Sigmoid colon (tissue), 4 donors: ENCODE data around the gene RUNX2.

Source experiments
- EP300 ChIP-seq, 4 donors: sonication (generic); formaldehyde crosslinking; IDR thresholded peaks; one replicate each; pipeline ENCODE4 v1.6.1; 2017; ENCODE audit warnings: antibody characterized with exemption in 4 of 4
- POLR2A ChIP-seq, 2 donors: fragments of 450-650 bp; IDR thresholded peaks; one replicate each; pipeline ENCODE4 v1.6.1; 2016; ENCODE audit warnings: antibody characterized with exemption in 2 of 2, mild to moderate bottlenecking in 2 of 2, moderate library complexity in 2 of 2
- POLR2AphosphoS5 ChIP-seq, 4 donors: sonication (generic); formaldehyde crosslinking; IDR thresholded peaks; one replicate each; pipeline ENCODE4 v1.6.1; 2017; ENCODE audit warnings: antibody characterized with exemption in 4 of 4
- TF ChIP-seq, protein P1 (sequence below), 4 experiments: fragments of 450-650 bp in 3 of 4; fragments of 200-600 bp in 1 of 4; IDR thresholded peaks; one replicate each; pipeline ENCODE4 v1.5.1; 2016 to 2019; ENCODE audit warnings: antibody characterized with exemption in 4 of 4, mild to moderate bottlenecking in 3 of 4, moderate library complexity in 2 of 4

DNA sequence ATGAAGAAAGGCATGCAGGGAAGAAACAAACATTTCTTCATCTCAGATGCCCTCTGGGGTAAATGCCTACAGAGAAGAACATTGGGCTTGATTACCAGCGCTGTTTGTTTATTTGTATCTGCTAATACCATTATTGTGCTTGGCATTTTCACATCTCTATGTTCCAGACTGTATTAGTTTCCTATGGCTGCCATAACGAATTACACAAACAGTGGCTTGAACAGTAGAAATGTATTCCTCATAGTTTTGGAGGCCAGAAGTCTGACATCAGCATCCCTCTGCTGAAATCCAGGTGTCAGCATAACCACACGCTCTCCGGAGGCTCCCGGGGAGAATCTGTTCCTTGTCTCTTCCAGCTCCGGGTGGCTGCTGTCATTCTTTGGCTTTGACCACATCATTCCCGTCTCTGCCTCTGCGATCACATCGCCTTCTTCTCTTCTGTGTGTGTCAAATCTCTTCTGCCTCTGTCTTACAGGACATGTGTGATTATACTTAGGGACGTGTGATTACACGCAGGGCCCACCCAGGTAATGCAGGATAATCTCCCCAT is 291.2 kb downstream of the RUNX2 start:
- TF ChIP-seq, protein P1, sequence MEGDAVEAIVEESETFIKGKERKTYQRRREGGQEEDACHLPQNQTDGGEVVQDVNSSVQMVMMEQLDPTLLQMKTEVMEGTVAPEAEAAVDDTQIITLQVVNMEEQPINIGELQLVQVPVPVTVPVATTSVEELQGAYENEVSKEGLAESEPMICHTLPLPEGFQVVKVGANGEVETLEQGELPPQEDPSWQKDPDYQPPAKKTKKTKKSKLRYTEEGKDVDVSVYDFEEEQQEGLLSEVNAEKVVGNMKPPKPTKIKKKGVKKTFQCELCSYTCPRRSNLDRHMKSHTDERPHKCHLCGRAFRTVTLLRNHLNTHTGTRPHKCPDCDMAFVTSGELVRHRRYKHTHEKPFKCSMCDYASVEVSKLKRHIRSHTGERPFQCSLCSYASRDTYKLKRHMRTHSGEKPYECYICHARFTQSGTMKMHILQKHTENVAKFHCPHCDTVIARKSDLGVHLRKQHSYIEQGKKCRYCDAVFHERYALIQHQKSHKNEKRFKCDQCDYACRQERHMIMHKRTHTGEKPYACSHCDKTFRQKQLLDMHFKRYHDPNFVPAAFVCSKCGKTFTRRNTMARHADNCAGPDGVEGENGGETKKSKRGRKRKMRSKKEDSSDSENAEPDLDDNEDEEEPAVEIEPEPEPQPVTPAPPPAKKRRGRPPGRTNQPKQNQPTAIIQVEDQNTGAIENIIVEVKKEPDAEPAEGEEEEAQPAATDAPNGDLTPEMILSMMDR (IDR thresholded peaks at IDR 0.05): no peak
- no peak for TF ChIP-seq EP300 (IDR thresholded peaks at IDR 0.05)
- no peak for TF ChIP-seq POLR2A (IDR thresholded peaks at IDR 0.05)
- TF ChIP-seq POLR2AphosphoS5 (IDR thresholded peaks at IDR 0.05): no peak
